Body of pancreas (tissue), 4 donors: ENCODE measurements around the gene KCTD3. TPM values are rescaled to one million over a fixed set of nuclear protein-coding genes. Genes with fewer than 3 reads are reported as not detected.

ENCODE experiments used
- ATAC-seq: fragments of 150-250 bp; one replicate; pipeline ENCODE4 v1.9.1; 2016
- DNase-seq, 4 donors: peaks; one replicate each; pipeline ENCODE4 v3.0.0-alpha.2; 2019
- H3K27ac ChIP-seq, 4 donors: fragments of 200-600 bp; sonication (generic); 1 replicate in 3 of 4; 2 replicates in 1 of 4; pipeline versions ENCODE4 v1.5.1 to v1.6.1; 2016 to 2019; ENCODE audit warnings: mild to moderate bottlenecking in 1 of 4, mixed read lengths in 1 of 4, moderate library complexity in 1 of 4
- H3K27me3 ChIP-seq, 2 donors: fragments of 200-600 bp; sonication (generic); one replicate each; pipeline ENCODE4 v1.6.0; 2016; ENCODE audit warnings: mild to moderate bottlenecking in 1 of 2
- H3K36me3 ChIP-seq, 2 donors: fragments of 200-600 bp; sonication (generic); replicated peaks in 1 of 2; 2 replicates each; pipeline ENCODE4 v1.5.1; 2016; ENCODE audit warnings: low read depth in 2 of 2; ENCODE audit not compliant: insufficient read depth in 1 of 2
- H3K4me1 ChIP-seq: fragments of 200-600 bp; sonication (generic); one replicate; pipeline ENCODE4 v1.6.0; 2016
- H3K4me3 ChIP-seq, 2 donors: fragments of 200-600 bp; sonication (generic); 1 replicate in 1 of 2; 2 replicates in 1 of 2; pipeline ENCODE4 v1.5.1; 2016 to 2019
- H3K9me3 ChIP-seq, 3 donors: fragments of 200-600 bp; sonication (generic); 1 replicate in 2 of 3; 2 replicates in 1 of 3; pipeline ENCODE4 v1.5.1; 2016
- CTCF ChIP-seq, 7 experiments: fragments of 450-650 bp in 4 of 7; fragments of 200-600 bp in 3 of 7; sonication (generic) in 3 of 7; IDR thresholded peaks; one replicate each; pipeline ENCODE4 v1.5.1; 2016 to 2019; ENCODE audit warnings: antibody characterized with exemption in 7 of 7
- POLR2A ChIP-seq, 3 donors: fragments of 450-650 bp; IDR thresholded peaks; one replicate each; pipeline ENCODE4 v1.6.1; 2016; ENCODE audit warnings: antibody characterized with exemption in 3 of 3, mild to moderate bottlenecking in 2 of 3
- WGBS, 2 donors: methylation state at CpG; one replicate each; pipeline ENCODE4 v1.1.5; 2017; 5-methylcytosine and 5-hydroxymethylcytosine counted together
- intact Hi-C: fragments of 100-400 bp; cut with DNase I; formaldehyde crosslinking; loops from one replicate; pipeline ENCODE4 v1.15.1; 2023
- total RNA-seq, 2 donors: library from RNA; depleted of rRNA; stranded (reverse); fragments of >200 nt; gene quantifications; one replicate each; pipeline ENCODE4 v1.1.0, GENCODE V29; 2016

Gene KCTD3
- total RNA-seq, 2 donors from 2014 or later, result 31.6 to 38.7 TPM

- no peak overlapping the region for H3K4me3 ChIP-seq
- peaks cover 9% of the 10 kb centered on the region for H3K4me1 ChIP-seq
- H3K27me3 ChIP-seq, result no peaks in the 10 kb centered on the region
- no peaks in the 10 kb centered on the region for H3K36me3 ChIP-seq
- no peak for ATAC-seq
- no peaks in the 10 kb centered on the region for H3K9me3 ChIP-seq
- H3K27ac ChIP-seq, result no peak overlapping the region
- intact Hi-C loops, result no loop called here
- TF ChIP-seq CTCF (IDR thresholded peaks at IDR 0.05), result no peak
- no peak for TF ChIP-seq POLR2A (IDR thresholded peaks at IDR 0.05)
- no peak for DNase-seq
- WGBS, 2 donors, result 90 to 95% methylated on average over 1 of the region's 1 CpG
Observed at GRCh38 chr1:215554865-215555264, 12.2 kb upstream of the KCTD3 start.

DNA sequence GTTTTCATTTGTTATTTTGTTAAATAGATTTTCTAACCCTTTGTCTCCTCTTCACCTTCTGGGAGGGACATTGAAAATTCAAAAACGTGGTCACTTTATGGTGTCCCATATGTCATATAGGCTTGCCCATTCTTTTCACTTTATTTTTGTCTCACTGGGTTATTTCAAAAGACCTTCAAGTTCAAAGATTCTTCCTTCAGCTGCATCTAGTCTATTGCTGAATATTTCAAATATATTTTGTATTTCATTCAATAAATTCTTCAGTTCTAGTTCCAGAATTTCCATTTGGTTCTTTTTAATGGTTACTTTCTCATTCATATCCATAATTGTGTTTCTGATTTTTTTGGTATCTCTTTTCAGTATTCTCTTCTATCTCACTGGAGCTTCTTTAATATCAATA lies 11.6 kb upstream of the KCTD3 start:
- intact Hi-C loops, result no loop called here
- WGBS, 2 donors, result 41 to 58% methylated on average over 1 of the region's 1 CpG
- H3K27ac ChIP-seq, result no peak overlapping the region
- TF ChIP-seq CTCF (IDR thresholded peaks at IDR 0.05) (no peak), POLR2A (IDR thresholded peaks at IDR 0.05) (no peak)
- DNase-seq (no peak), ATAC-seq (no peak)
- H3K4me1 ChIP-seq, result peaks cover 9% of the 10 kb centered on the region
- H3K4me3 ChIP-seq, result no peak overlapping the region
- H3K27me3 ChIP-seq, result no peaks in the 10 kb centered on the region
- no peaks in the 10 kb centered on the region for H3K9me3 ChIP-seq
- H3K36me3 ChIP-seq, result no peaks in the 10 kb centered on the region

DNA sequence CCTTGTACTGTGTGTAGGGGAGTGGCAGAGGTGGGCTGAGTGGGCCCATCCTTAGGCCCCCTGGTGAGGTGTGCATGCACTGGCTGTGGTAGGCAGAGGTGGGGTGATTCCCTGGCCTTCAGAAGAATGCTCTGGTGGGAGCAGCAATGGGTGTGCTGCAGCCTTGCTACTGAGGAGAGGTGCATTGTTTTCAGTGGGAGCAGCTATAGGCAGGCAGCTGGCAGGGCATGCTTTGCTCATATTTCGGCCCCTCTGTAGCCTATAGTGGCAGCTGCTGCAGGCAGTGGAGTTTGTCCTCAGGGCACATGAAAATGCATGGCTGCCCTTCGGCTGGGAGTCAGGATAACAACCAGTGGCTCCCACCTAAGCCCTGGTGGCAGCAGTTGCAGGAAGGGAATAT lies 10.1 kb upstream of the KCTD3 start:
- Histone ChIP-seq H3K4me3 (no peak overlapping the region), H3K9me3 (no peaks in the 10 kb centered on the region), H3K27ac (no peak overlapping the region), H3K27me3 (no peaks in the 10 kb centered on the region), H3K36me3 (no peaks in the 10 kb centered on the region), H3K4me1 (peaks cover 9% of the 10 kb centered on the region)
- ATAC-seq (no peak), DNase-seq (no peak)
- WGBS, 2 donors, result 75 to 92% methylated on average over 1 to 2 of the region's 2 CpGs
- intact Hi-C loops, result no loop called here
- TF ChIP-seq CTCF (IDR thresholded peaks at IDR 0.05) (no peak), POLR2A (IDR thresholded peaks at IDR 0.05) (no peak)

- WGBS, 2 donors, result 70 to 89% methylated on average over 1 of the region's 1 CpG
- no peaks in the 10 kb centered on the region for H3K27me3 ChIP-seq
- intact Hi-C loops, result no loop called here
- no peak for ATAC-seq
- no peak for TF ChIP-seq CTCF (IDR thresholded peaks at IDR 0.05)
- TF ChIP-seq POLR2A (IDR thresholded peaks at IDR 0.05), result no peak
- no peaks in the 10 kb centered on the region for H3K9me3 ChIP-seq
- H3K27ac ChIP-seq, result peak overlapping the region in 1 of 4 donors; percentile 49
- no peak overlapping the region for H3K4me3 ChIP-seq
- no peak for DNase-seq
- no peaks in the 10 kb centered on the region for H3K36me3 ChIP-seq
- H3K4me1 ChIP-seq, result peaks cover 9% of the 10 kb centered on the region
Observed at GRCh38 chr1:215557504-215557903, 9.6 kb upstream of the KCTD3 start.

- DNase-seq (no peak), ATAC-seq (no peak)
- TF ChIP-seq POLR2A (IDR thresholded peaks at IDR 0.05), result no peak
- no peak for TF ChIP-seq CTCF (IDR thresholded peaks at IDR 0.05)
- 50 to 53% methylated on average over 4 of the region's 4 CpGs for WGBS, 2 donors
- H3K36me3 ChIP-seq, result no peaks in the 10 kb centered on the region
- H3K9me3 ChIP-seq, result no peaks in the 10 kb centered on the region
- H3K4me3 ChIP-seq, result no peak overlapping the region
- intact Hi-C loops, result no loop called here
- peak overlapping the region in 1 of 4 donors; percentile 56 for H3K27ac ChIP-seq
- H3K27me3 ChIP-seq, result no peaks in the 10 kb centered on the region
- peaks cover 9% of the 10 kb centered on the region for H3K4me1 ChIP-seq
Observed at GRCh38 chr1:215557992-215558626, 9.0 kb upstream of the KCTD3 start.
